SK-N-SH treated with all-trans-retinoic acid at 6 μM for 48 hours (cell line): ENCODE data around the gene BACE1.
A peak's percentile ranks its signal among the peaks of the same experiment; 100 is the strongest.
"Not testable (repeated sequence)": the region's sequence is repeated elsewhere in the genome, so short reads cannot be mapped to it uniquely, and the experiment has no call there.

Source experiments
- ATAC-seq: fragments of 200-7000 bp; cut with Tn5 transposase; 3 replicates; pipeline ENCODE4 v1.9.1; 2020; ENCODE audit warnings: mild to moderate bottlenecking, moderate library complexity
- CSDC2 ChIP-seq: fragments of 250-450 bp; sonication (Bioruptor Pico); IDR thresholded peaks from 2 replicates; pipeline ENCODE4 v1.5.0; 2020; ENCODE audit warnings: mild to moderate bottlenecking, moderate library complexity
- ESRRG ChIP-seq: fragments of 250-450 bp; sonication (Bioruptor Pico); IDR thresholded peaks from 2 replicates; pipeline ENCODE4 v1.6.1; 2021; ENCODE audit warnings: mild to moderate bottlenecking
- GLIS3 ChIP-seq: fragments of 250-450 bp; sonication (Bioruptor Pico); IDR thresholded peaks from 2 replicates; pipeline ENCODE4 v1.5.0; 2020; ENCODE audit warnings: mild to moderate bottlenecking, moderate library complexity
- ISL1 ChIP-seq: fragments of 250-450 bp; sonication (Bioruptor Pico); IDR thresholded peaks from 2 replicates; pipeline ENCODE4 v2.1.2; 2022; ENCODE audit warnings: mild to moderate bottlenecking, moderate library complexity
- OSR1 ChIP-seq: fragments of 250-450 bp; sonication (Bioruptor Pico); IDR thresholded peaks from 2 replicates; pipeline ENCODE4 v1.8.0; 2022; ENCODE audit warnings: moderate library complexity, mild to moderate bottlenecking, inconsistent platforms
- PPARA ChIP-seq: fragments of 250-450 bp; sonication (Bioruptor Pico); IDR thresholded peaks from 2 replicates; pipeline ENCODE4 v1.5.0; 2020; ENCODE audit warnings: mild to moderate bottlenecking, borderline replicate concordance
- RARB ChIP-seq: fragments of 250-450 bp; sonication (Bioruptor Pico); IDR thresholded peaks from 2 replicates; pipeline ENCODE4 v1.8.0; 2021; ENCODE audit warnings: mild to moderate bottlenecking, moderate library complexity
- SNAI2 ChIP-seq: fragments of 250-450 bp; sonication (Bioruptor Pico); IDR thresholded peaks from 2 replicates; pipeline ENCODE4 v1.5.0; 2020; ENCODE audit warnings: mild to moderate bottlenecking, moderate library complexity
- TCF4 ChIP-seq: fragments of 250-450 bp; sonication (Bioruptor Pico); IDR thresholded peaks from 2 replicates; pipeline ENCODE4 v1.8.0; 2021; ENCODE audit warnings: mild to moderate bottlenecking, moderate library complexity, borderline replicate concordance
- TOX ChIP-seq: fragments of 250-450 bp; sonication (Bioruptor Pico); IDR thresholded peaks from 2 replicates; pipeline ENCODE4 v1.8.0; 2021; ENCODE audit warnings: mild to moderate bottlenecking, moderate library complexity, borderline replicate concordance
- ZFP3 ChIP-seq: fragments of 250-450 bp; sonication (Bioruptor Pico); IDR thresholded peaks from 2 replicates; pipeline ENCODE4 v1.5.0; 2020; ENCODE audit warnings: mild to moderate bottlenecking, moderate library complexity
- ZFP30 ChIP-seq: fragments of 450-650 bp; formaldehyde crosslinking; IDR thresholded peaks from 2 replicates; pipeline ENCODE4 v1.5.0; 2022; ENCODE audit warnings: mild to moderate bottlenecking, moderate library complexity
- ZNF565 ChIP-seq: fragments of 450-650 bp; formaldehyde crosslinking; conservative IDR thresholded peaks from 2 replicates; pipeline ENCODE4 v1.5.0; 2020; ENCODE audit warnings: low read depth, mild to moderate bottlenecking, moderate library complexity
- ZNF70 ChIP-seq: fragments of 450-650 bp; formaldehyde crosslinking; IDR thresholded peaks from 2 replicates; pipeline ENCODE4 v1.5.0; 2020; ENCODE audit warnings: mild to moderate bottlenecking, moderate library complexity
- TF ChIP-seq, protein P1 (sequence below): fragments of 250-450 bp; sonication (Bioruptor Pico); IDR thresholded peaks from 2 replicates; pipeline ENCODE4 v1.8.0; 2020; ENCODE audit warnings: mild to moderate bottlenecking, moderate library complexity, borderline replicate concordance
- TF ChIP-seq, protein P2 (sequence below): fragments of 250-450 bp; sonication (Bioruptor Pico); IDR thresholded peaks from 2 replicates; pipeline ENCODE4 v1.8.0; 2021; ENCODE audit warnings: low read depth, mild to moderate bottlenecking, moderate library complexity, borderline replicate concordance
- TF ChIP-seq, protein P3 (sequence below): fragments of 250-450 bp; sonication (Bioruptor Pico); IDR thresholded peaks from 2 replicates; pipeline ENCODE4 v1.5.1; 2021; ENCODE audit warnings: mild to moderate bottlenecking, moderate library complexity
- TF ChIP-seq, protein P4 (sequence below): fragments of 250-450 bp; sonication (Bioruptor Pico); IDR thresholded peaks from 2 replicates; pipeline ENCODE4 v1.5.0; 2020; ENCODE audit warnings: mild to moderate bottlenecking, moderate library complexity
- TF ChIP-seq, protein P5 (sequence below): fragments of 250-450 bp; sonication (Bioruptor Pico); IDR thresholded peaks from 2 replicates; pipeline ENCODE4 v1.5.1; 2020; ENCODE audit warnings: low read depth, mild to moderate bottlenecking, moderate library complexity

BACE1 gene

DNA sequence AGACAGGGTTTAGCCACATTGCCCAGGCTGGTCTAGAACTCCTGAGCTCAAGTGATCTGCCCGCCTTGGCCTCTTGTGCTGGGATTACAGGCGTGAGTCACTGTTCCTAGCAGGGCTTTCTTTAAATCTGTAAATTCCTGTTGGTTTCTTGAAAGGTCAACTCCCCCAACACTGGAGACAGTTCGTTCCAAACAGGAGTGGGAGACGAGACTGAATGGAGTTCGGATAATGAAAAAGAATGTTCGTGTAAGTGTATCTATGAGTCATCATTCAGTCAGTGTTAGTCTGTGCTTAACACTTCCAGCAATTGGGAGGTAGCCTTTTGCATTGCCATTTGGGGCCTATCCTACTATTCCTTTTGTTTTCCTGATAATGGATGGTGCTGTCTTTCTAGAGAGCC, 34.9 kb downstream of the BACE1 start:
- peak; percentile 95 for ATAC-seq
- no peak for TF ChIP-seq ZNF565 (CRISPR knock-in tag)
- TF ChIP-seq, protein P1, sequence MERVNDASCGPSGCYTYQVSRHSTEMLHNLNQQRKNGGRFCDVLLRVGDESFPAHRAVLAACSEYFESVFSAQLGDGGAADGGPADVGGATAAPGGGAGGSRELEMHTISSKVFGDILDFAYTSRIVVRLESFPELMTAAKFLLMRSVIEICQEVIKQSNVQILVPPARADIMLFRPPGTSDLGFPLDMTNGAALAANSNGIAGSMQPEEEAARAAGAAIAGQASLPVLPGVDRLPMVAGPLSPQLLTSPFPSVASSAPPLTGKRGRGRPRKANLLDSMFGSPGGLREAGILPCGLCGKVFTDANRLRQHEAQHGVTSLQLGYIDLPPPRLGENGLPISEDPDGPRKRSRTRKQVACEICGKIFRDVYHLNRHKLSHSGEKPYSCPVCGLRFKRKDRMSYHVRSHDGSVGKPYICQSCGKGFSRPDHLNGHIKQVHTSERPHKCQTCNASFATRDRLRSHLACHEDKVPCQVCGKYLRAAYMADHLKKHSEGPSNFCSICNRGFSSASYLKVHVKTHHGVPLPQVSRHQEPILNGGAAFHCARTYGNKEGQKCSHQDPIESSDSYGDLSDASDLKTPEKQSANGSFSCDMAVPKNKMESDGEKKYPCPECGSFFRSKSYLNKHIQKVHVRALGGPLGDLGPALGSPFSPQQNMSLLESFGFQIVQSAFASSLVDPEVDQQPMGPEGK (CRISPR knock-in tag): 0 out of 2 replicates have a peak, but pooled peaks have one; percentile 14
- TF ChIP-seq, protein P2, sequence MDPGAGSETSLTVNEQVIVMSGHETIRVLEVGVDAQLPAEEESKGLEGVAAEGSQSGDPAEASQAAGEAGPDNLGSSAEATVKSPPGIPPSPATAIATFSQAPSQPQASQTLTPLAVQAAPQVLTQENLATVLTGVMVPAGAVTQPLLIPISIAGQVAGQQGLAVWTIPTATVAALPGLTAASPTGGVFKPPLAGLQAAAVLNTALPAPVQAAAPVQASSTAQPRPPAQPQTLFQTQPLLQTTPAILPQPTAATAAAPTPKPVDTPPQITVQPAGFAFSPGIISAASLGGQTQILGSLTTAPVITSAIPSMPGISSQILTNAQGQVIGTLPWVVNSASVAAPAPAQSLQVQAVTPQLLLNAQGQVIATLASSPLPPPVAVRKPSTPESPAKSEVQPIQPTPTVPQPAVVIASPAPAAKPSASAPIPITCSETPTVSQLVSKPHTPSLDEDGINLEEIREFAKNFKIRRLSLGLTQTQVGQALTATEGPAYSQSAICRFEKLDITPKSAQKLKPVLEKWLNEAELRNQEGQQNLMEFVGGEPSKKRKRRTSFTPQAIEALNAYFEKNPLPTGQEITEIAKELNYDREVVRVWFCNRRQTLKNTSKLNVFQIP (CRISPR knock-in tag): no peak
- TF ChIP-seq ISL1: no peak; the same call in 1 of the 2 replicates
- no peak for TF ChIP-seq TCF4 (CRISPR knock-in tag)
- TF ChIP-seq TOX (CRISPR knock-in tag): peak; percentile 74; the same call in 1 of the 2 replicates

DNA sequence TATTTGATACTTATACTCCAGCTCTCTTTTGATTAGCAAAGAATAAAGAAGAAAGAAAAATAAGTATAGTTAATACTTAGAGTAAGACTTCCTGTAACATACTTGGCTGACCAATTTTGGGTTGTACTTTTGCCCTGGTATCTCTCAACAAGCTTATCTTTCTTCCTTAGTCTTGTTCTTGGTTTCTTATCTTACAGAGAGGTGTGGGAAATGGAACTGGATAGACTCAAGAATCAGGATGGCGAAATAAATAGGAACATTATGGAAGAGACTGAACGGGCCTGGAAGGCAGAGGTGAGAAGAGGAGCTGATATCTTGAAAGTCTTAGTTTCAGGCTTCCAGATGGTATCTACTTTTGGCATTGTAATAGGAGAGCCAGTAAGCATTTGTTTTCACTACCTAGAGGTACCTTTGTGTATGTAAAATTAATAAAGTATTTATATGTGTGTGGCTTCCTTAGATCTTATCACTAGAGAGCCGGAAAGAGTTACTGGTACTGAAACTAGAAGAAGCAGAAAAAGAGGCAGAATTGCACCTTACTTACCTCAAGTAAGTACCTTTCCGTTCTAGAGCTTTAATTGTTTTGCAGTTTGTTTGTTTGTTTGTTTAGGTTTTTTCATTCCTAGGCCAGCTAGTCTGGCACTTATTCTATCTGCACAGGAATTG, 36.2 kb downstream of the BACE1 start:
- no peak for ATAC-seq
- TF ChIP-seq GLIS3 (CRISPR knock-in tag) (no peak), PPARA (CRISPR knock-in tag) (no peak), CSDC2 (CRISPR knock-in tag) (no peak), ESRRG (CRISPR knock-in tag) (no peak), ZFP3 (no peak), SNAI2 (CRISPR knock-in tag) (no peak), ZNF70 (CRISPR knock-in tag) (no peak), OSR1 (CRISPR knock-in tag) (no peak), RARB (CRISPR knock-in tag) (no peak)
- TF ChIP-seq, protein P2 (CRISPR knock-in tag): no peak
- TF ChIP-seq, protein P3, sequence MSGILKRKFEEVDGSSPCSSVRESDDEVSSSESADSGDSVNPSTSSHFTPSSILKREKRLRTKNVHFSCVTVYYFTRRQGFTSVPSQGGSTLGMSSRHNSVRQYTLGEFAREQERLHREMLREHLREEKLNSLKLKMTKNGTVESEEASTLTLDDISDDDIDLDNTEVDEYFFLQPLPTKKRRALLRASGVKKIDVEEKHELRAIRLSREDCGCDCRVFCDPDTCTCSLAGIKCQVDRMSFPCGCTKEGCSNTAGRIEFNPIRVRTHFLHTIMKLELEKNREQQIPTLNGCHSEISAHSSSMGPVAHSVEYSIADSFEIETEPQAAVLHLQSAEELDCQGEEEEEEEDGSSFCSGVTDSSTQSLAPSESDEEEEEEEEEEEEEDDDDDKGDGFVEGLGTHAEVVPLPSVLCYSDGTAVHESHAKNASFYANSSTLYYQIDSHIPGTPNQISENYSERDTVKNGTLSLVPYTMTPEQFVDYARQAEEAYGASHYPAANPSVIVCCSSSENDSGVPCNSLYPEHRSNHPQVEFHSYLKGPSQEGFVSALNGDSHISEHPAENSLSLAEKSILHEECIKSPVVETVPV (CRISPR knock-in tag): no peak

DNA sequence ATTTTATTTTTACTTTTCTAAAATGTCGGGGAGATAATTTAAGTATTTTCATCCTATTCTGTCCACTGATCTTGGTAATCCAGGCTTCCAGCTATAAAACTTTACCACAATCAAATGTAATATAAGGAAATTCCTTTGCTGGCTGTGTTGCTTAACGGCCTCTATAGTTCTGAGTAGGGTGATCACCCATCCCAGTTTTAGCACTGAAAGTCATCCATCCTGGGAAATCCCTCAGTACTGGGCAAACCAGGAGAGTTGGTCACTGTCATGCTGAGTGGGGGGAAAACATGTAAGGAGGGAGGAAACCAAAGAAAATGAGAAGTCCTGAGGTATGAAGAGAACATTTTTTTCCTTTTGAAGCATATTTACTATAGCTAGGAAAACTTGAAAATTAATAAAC, 37.7 kb downstream of the BACE1 start:
- ATAC-seq: no peak
- TF ChIP-seq SNAI2 (CRISPR knock-in tag): no peak
- no peak for TF ChIP-seq PPARA (CRISPR knock-in tag)

DNA sequence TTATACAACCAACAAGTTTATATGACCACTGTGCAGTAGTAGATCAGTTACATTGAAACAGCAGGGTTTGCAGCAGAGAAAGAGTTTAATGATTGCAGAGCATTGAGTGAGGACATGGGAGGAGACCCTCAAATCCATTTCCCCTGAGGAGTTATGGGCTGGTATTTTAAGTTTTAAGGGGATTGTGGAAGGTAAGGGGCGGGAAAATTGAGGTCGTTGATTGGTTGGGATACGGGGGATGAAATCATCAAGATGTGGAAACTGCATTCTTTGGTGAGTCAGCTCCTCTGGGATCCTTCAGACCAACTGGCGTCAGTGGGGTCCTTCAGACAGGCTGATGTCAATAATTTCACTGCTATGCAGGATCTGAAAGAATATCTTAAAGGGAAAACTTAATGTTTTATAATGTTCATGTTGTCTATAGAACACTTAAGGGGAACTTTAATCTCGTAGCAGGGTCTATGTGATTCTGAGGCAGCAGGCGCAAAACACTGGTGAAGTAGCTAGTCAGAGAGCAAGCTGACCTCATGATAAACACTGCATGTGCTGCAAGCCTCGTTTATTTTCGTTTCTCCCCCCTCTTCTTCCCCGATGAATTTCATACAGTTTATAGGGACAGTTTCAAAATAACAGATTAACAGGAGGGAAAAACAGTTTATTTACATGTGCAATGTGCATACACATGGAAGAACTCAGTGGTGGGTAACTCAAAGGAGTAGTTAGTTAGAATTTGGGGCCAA, 42.3 kb downstream of the BACE1 start:
- ATAC-seq: peak; percentile 91
- TF ChIP-seq, protein P1 (CRISPR knock-in tag): no peak
- TF ChIP-seq, protein P4, sequence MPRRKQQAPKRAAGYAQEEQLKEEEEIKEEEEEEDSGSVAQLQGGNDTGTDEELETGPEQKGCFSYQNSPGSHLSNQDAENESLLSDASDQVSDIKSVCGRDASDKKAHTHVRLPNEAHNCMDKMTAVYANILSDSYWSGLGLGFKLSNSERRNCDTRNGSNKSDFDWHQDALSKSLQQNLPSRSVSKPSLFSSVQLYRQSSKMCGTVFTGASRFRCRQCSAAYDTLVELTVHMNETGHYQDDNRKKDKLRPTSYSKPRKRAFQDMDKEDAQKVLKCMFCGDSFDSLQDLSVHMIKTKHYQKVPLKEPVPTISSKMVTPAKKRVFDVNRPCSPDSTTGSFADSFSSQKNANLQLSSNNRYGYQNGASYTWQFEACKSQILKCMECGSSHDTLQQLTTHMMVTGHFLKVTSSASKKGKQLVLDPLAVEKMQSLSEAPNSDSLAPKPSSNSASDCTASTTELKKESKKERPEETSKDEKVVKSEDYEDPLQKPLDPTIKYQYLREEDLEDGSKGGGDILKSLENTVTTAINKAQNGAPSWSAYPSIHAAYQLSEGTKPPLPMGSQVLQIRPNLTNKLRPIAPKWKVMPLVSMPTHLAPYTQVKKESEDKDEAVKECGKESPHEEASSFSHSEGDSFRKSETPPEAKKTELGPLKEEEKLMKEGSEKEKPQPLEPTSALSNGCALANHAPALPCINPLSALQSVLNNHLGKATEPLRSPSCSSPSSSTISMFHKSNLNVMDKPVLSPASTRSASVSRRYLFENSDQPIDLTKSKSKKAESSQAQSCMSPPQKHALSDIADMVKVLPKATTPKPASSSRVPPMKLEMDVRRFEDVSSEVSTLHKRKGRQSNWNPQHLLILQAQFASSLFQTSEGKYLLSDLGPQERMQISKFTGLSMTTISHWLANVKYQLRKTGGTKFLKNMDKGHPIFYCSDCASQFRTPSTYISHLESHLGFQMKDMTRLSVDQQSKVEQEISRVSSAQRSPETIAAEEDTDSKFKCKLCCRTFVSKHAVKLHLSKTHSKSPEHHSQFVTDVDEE (CRISPR knock-in tag): no peak
- TF ChIP-seq, protein P5, sequence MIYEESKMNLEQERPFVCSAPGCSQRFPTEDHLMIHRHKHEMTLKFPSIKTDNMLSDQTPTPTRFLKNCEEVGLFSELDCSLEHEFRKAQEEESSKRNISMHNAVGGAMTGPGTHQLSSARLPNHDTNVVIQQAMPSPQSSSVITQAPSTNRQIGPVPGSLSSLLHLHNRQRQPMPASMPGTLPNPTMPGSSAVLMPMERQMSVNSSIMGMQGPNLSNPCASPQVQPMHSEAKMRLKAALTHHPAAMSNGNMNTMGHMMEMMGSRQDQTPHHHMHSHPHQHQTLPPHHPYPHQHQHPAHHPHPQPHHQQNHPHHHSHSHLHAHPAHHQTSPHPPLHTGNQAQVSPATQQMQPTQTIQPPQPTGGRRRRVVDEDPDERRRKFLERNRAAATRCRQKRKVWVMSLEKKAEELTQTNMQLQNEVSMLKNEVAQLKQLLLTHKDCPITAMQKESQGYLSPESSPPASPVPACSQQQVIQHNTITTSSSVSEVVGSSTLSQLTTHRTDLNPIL (CRISPR knock-in tag): 0 out of 2 replicates have a peak, but pooled peaks have one; percentile 65
- TF ChIP-seq ZNF565 (CRISPR knock-in tag) (no peak), ZFP30 (CRISPR knock-in tag) (no peak), ZFP3 (no peak), TOX (CRISPR knock-in tag) (no peak), CSDC2 (CRISPR knock-in tag) (no peak), ISL1 (peak; percentile 28; the same call in 1 of the 2 replicates), ESRRG (CRISPR knock-in tag) (no peak), GLIS3 (CRISPR knock-in tag) (no peak)

DNA sequence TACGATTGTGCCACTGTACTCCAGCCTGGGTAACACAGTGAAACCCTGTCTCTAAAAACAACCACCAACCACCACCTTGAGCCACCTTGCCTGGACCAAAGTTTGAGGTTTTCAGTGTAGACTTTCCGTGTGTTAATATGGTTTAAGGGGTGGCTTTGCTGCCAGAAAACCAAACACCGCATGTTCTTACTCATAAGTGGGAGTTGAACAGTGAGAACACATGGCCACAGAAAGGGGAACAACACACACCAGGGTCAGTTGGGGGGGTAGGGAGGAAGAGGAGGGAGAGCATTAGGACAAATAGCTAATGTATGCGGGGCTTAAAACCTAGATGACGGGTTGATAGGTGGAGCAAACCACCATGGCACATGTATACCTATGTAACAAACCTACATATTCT, 43.9 kb downstream of the BACE1 start:
- ATAC-seq: not testable (repeated sequence)
